Measurements from ENCODE around the gene PLOD1.
"Not testable (repeated sequence)": the region's sequence is repeated elsewhere in the genome, so short reads cannot be mapped to it uniquely, and the experiment has no call there.

PLOD1 gene

GRCh38 chr1:11934302-11935056 is at the start of gene PLOD1:
Gene PLOD1 (plus strand): TSS chr1:11934717. CDS start chr1:11934780, 63 bp downstream.
- DNase-seq (ENCODE audit: low spot score): peak; percentile 89

DNA sequence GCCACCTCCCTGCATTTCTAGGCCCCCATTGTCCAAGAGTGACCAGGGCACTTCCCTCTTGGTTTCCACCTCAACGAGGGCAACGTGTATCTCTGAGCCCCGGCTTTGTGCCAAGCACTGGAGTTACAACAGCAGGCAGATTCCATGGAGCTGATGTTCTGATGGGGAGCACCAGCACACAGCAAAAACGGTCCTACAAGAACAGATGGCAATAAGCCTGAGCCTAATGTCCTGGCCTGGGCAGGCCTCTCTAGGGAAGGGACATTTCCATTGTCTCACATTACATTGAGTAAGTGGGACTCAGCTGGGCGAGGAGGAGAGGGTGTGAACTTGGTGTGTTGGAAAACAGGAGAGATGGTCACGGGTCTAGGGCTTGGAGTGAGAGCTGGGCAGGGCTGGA is 48.6 kb upstream of the PLOD1 start:
- DNase-seq (ENCODE audit: low spot score): no peak

GRCh38 chr1:11886986-11887665 is 47.4 kb upstream of the PLOD1 start:
- no peak for DNase-seq (ENCODE audit: low spot score)

DNA sequence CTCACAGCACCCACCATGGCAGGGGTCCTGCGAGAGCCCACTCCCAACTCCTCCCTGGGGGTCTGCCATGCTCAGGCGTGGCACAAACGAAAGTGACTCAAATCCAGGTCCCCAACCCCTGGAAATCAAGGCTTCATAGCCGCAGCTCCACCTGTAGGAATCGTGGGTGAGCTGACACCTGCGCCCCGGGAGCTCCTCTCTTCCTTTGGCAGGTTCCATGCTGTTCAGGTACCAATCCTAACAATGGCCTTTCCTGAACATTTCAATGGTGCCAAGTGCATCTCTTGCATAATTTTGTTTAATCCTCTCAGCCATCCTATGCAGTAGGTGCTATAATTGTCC is 46.9 kb upstream of the PLOD1 start:
- no peak for DNase-seq (ENCODE audit: low spot score)

DNA sequence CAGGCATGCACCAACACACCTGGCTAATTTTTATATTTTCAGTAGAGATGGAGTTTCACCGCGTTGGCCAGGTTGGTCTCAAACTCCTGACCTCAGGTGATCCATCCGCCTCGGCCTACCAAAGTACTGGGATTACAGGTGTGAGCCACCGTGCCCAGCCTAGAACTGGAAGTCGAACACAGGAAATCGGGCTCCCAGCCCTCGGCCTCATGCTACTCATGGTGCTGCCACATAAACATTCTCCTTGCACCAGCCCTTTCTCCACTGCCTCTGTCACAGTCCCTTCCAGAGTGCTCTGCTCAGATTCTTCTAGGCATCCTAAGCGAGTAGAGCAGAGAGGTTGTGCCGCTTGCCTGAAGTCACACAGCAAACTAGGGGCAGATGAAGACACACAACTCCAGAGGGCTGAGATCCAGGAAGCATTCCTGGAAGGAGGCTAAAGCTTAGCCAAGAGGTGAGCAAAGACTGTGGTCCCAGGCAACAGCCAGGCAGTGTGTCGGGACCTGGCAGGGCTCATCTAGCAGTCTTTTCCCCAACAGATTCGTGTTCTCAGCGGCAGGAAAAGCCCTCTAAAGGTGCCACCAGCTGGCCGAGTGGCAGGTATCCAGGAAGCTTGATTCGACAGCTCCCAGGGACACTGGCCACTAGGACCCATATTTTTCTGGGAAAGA is 46.2 kb upstream of the PLOD1 start:
- no peak for DNase-seq (ENCODE audit: low spot score)

- DNase-seq (ENCODE audit: low spot score): no peak
Observed at GRCh38 chr1:11888877-11889208, 45.7 kb upstream of the PLOD1 start.

- DNase-seq (ENCODE audit: low spot score): no peak
Observed at GRCh38 chr1:11891433-11892186, 42.9 kb upstream of the PLOD1 start.

DNA sequence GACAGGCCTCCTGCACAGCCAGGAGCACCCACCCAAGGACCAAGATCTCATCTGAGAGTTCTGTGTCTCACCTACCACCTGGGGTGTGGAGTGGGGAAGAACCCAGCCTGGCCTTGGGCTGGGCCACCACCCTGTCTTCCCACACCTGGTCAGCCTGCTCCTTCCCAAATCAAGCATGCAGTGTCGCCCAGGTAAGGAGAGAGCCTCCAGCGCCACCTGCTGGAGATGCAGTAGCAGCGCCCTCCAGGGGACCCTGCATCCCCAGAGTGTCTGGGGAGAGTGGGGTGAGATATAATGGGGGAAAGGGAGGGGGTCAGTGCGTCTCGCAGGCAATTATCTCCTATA is 40.6 kb upstream of the PLOD1 start:
- peak; percentile 90 for DNase-seq (ENCODE audit: low spot score)

GRCh38 chr1:11894501-11894900 is 40.0 kb upstream of the PLOD1 start:
- DNase-seq (ENCODE audit: low spot score): not testable (repeated sequence)

DNA sequence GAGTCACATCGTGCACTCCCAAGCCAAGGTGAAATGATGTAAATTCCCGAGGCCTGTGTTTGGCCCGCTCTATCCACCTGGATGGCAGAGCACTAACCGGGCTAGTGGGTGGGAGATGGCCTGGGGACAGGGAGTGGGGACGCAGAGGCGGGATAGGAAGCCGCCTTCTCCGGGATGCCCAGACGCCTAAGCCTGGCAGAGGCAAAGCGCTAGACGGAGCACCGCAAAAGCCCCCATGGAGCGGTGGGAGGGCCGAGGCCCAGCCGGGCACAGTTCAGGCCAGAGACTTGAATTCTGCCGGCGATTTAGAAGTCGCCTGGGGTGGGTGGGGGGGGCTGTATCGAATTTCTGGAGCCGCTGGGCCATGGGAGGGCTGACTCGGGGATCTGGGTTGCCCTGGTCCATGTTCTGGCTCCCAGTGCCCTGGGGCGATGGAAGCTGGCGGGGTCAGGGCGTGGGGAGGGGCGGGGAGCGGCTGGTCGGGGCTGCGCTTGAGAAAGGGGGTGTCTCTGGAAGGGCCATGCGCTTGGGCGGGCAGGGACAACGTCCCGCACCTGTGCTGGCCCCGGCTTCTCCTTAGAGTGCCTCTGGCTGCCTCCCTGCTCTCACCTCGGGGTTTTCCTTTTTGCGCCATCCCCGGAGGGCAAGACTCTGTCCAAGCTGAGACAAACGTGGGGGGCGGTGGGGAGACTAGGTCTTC is 36.3 kb upstream of the PLOD1 start:
- DNase-seq (ENCODE audit: low spot score): no peak

GRCh38 chr1:11898831-11899467 is 35.6 kb upstream of the PLOD1 start:
- peak; percentile 83 for DNase-seq (ENCODE audit: low spot score)

- DNase-seq (ENCODE audit: low spot score): not testable (repeated sequence)
Observed at GRCh38 chr1:11901446-11901845, 33.1 kb upstream of the PLOD1 start.

DNA sequence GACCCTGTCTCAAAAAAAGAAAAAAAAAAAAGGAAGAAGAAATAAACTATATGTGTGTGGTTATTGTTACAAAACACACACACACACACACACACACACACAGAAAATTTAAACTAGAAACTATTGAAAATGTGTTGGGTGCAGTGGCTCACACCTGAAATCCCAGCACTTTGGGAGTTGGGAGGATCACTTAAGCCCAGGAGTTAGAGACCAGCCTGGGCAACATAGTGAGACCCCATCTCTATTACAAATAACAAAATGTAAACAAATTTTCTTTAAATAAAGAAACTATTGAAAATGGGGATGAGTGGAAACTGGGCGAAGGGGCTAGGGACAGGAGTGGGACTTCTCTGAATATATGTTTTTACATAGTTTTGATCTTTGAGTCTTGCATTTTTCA is 31.3 kb upstream of the PLOD1 start:
- no peak for DNase-seq (ENCODE audit: low spot score)

GRCh38 chr1:11904156-11904555 is 30.4 kb upstream of the PLOD1 start:
- DNase-seq (ENCODE audit: low spot score): not testable (repeated sequence)

- DNase-seq (ENCODE audit: low spot score): no peak
Observed at GRCh38 chr1:11904978-11905377, 29.5 kb upstream of the PLOD1 start.

GRCh38 chr1:11906870-11907269 is 27.6 kb upstream of the PLOD1 start:
- DNase-seq (ENCODE audit: low spot score): no peak

DNA sequence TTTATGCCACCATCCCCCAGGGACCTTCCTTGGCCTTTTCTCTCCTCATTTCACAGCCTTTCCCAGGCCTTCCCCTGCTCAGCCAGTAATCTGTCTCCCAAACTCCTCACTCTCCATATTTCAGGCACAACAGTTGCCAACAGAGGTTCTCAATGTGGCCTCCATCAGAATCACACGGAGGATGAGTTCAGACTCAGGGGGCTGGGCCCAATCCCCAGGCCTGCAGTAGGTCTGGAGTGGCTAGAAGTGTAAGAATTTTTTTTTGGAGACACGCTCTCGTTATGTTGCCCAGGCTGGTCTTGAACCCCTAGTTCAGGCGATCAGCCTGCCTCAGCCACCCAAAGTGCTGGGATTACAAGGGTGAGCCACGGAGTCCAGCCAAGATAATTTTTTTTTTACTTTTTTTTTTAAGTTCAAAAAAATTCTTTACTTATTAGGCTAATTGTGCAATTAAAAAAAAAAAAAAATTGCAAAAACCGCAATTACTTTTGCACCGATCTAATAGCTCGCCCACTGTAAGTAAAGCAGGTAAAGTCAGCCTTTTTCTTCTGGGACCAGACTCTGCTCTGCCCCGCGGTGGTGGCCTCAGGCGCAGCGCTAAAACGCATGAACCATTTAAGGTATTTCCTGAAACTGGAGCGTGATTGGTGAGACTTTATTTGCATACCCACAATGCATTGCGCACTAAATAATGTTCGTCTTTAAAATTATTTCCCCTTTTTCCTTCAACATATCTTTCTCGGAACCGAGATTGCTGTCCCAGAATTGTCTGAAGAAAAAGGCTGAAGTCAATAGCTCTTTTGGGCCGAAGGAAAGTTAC is 27.0 kb upstream of the PLOD1 start:
- DNase-seq (ENCODE audit: low spot score): peak; percentile 81

DNA sequence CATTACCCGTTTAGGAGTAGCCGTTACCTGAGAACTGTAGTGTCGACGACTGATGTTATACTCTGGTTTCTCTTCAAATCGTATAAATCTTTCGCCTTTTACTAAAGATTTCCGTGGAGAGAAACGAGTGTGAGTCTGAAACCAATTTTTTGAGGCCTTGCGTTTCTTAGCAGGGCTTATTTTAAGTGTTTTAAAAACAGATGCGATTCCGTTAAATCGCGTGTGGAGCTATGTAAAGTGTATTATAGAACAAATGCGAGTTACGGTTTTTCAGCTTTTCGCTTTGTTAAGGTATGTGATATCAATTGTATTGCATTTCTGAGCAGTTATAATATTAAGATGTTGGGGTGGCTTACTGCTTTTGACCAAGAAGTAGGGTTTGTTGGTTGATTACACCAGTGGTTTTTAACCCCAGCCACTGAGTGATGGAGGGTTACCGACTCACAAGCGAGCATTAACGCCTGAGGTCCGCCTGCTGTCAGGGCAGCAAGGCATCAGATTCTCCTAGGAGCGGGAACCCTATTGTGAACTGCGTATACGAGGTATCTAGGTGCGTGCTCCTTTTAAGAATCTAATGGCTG is 26.3 kb upstream of the PLOD1 start:
- peak; percentile 37 for DNase-seq (ENCODE audit: low spot score)

DNA sequence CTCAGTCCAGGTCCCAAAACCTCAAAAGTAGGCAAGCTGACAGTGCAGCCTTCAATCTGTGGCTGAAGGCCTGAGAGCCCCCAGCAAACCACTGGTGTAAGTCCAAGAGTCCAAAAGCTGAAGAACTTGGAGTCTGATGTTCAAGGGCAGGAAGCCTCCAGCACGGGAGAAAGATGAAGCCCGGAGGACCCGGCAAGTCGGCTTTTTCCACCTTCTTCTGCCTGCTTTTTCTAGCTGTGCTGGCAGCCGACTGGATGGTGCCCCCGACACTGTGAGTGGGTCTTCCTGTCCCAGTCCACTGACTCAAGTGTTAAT is 23.6 kb upstream of the PLOD1 start:
- DNase-seq (ENCODE audit: low spot score): not testable (repeated sequence)

DNA sequence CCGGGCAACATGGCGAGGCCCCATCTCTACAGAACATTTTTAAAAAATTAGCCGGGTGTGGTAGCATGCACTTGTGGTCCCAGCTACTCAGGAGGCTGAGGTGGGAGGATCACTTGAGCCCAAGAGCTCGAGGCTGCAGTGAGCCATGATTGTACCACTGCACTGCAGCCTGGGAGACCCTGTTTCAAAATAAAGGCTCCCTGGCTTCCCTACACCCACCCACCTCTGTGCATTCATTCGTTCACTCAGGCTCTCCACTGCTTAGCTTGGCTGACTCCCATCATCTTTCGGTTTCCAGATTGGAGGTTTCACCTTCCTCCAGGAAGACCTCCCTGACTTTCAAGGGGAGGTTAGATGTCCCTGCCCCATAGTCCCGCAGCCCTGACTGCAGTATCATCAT is 22.5 kb upstream of the PLOD1 start:
- no peak for DNase-seq (ENCODE audit: low spot score)

Data from iPS-NIHi11 (cell line).